Middle frontal gyrus (tissue), 1 donor: Measurements from ENCODE around the gene RPS14.
"Not testable (repeated sequence)": the region's sequence is repeated elsewhere in the genome, so short reads cannot be mapped to it uniquely, and the experiment has no call there.

ENCODE experiments used
- DNase-seq: peaks from one replicate; pipeline ENCODE4 v3.0.0-alpha.2; 2015; ENCODE audit warnings: low spot score; ENCODE audit errors: extremely low spot score

RPS14 gene

DNA sequence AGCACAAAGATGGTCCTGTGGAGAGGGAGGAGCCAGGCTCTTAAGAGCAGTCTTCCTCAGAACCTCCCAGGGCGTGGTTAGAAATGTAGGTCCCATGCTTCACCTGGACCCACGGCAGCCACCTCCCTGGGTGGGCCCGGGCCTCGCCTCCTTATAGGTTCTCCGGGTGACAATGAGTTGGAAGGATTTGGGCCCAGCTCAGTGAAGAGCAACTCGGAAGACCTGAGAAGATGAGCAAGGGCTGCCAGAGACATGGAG lies 32.1 kb upstream of the RPS14 start:
- DNase-seq: no peak

DNA sequence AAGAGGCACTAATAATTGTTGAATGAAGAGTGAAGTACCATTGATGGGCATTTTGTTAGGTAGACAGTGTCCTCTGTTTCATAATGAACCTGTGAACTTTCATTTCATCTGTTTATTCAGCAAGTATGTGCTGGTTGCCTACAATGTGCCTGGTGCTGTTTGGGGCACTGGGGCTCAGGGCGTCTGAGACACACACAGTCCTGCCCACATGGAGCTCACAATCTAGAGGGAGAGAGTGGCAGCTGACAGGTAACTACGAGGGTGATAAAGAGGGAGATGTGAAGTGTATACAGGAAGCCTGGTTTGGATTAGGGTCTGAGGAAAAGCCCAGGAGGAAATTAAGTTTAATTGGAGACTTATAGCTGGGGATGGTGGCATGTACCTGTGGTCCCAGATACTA lies 29.9 kb upstream of the RPS14 start:
- DNase-seq: no peak

DNA sequence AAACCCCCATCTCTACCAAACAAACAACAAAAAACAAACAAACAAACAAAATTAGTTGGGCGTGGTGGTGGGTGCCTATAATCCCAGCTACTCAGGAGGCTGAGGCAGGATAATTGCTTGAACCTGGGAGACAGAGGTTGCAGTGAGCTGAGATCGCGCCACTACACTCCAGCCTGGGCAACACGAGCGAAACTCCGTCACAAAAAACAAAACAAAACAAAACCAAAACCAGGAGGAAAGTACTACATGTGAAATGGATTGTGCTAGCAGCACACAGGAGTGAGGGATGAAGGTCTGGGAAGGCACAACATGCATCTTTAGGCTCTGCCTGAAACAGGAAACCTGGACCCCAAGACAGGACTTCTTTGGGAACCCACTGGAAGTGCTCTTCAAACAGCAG lies 27.0 kb upstream of the RPS14 start:
- DNase-seq: not testable (repeated sequence)

DNA sequence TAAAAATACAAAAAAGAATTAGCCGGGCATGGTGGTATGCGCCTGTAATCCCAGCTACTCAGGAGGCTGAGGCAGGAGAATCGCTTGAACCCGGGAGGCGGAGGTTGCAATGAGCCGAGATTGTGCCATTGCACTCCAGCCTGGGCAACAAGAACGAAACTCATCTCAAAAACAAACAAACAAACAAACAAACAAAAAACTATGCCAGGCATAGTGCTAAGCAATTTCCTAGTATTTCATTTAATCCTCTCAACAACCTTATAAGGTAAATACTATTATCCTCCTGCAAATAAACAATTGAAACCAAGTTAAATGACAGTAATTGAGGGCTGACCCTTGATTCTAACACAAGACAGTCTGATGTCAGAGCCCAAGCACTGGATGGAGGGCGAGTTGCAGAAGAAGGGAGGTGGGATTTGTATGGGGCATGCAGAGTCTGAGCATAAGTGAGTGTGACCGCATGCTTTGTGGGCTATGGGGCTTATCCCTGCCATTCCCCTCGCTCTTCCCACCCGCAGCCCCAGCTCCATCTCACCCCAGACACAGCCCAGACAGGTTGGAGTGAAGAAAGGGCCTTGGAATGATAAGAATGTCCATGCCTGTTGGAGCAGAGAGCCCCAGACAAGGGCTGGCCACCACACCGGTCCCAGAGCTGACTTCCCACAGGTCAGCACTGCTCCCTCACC lies 24.3 kb upstream of the RPS14 start:
- no peak for DNase-seq

DNA sequence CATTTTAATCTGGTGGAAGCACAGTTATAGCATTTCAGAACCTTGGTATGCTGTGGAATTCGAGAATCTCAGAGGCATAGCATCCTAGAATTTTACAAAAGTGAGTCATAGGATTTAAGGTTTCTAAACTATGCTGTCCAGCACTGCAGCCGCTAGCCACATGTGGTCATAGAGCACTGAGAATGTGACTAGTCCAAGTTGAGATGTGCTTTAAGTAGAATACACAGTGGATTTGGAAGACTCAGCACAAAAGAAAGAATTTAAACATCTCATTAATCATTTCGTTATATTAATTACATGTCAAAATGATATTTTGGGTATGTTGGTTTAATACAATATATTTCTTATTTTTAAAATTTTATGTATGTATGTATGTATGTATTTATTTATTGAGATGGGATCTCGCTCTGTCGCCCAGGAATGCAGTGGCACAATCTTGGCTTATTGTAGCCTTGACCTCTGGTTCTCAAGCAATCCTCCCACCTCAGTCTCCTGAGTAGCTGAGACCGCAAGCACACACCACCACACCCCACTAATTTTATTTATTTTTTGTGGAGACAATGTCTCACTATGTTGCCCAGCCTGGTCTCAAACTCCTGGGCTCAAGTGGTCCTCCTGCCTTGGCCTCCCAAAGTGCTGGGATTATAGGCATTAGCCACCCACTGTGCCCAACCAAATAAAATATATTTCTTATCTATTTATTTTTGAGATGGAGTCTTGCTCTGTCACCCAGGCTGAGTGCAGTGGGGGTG lies 20.4 kb upstream of the RPS14 start:
- no peak for DNase-seq

DNA sequence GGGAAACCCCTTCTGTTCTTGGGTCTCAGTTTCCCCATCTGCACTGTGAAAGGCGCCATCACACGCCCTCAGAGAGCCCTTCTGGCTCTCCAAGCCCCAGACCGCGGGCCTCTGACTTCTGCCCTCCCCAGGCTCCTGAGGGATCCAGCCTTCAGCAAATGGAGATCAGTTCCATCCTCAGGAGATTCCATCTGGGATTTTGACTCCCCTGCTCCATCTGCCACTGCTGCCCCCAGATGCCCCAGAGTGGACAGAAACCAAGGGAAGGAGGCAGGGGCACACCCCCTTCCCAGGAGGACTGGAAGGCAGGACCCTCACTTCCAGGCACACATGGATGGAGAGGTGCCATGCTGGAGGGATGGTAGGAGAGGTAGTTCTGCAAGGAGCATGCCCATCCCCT lies 18.7 kb upstream of the RPS14 start:
- no peak for DNase-seq

DNA sequence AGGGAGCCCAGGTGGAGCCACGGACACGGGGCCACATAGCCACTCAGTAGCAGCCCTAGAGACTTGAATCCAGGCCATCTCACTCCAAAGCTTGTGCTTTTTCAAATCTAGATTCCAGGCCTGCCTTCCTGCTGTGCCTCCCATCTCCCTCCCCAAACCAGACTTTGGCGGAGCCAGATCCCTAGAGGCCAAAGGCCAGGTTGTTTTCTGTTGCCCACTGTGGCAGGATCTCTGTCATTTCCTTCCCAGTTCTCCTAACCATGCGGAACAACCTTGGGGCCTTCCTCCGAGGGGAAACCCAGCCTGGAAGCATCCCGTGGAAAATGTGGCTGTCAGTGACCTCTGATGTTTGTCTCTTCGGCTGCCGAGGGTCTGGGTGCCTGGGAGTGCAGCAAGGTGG lies 16.4 kb upstream of the RPS14 start:
- no peak for DNase-seq

DNA sequence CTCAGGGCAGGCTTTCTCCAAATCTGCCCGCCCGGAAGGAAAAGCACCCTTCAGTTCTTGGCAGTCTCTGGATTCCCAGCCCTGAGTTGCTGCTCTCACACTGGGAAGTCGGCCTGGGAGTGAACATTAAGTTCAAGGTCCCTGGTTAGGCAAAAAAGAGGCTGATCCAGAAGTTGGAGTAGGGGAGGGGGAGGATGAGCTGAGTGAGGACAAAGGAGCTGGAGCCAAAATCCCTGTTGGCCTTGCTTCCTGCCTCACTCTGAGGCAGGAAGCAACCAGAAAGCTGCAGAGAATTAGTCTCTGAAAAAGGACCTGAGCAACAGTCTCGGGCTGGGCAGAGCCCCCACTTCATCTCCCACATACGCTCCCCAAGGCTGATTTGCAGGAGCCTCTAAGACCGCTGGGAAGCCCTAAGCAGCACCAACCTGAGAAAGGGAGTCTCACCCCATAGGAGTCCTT lies 15.0 kb upstream of the RPS14 start:
- no peak for DNase-seq

DNA sequence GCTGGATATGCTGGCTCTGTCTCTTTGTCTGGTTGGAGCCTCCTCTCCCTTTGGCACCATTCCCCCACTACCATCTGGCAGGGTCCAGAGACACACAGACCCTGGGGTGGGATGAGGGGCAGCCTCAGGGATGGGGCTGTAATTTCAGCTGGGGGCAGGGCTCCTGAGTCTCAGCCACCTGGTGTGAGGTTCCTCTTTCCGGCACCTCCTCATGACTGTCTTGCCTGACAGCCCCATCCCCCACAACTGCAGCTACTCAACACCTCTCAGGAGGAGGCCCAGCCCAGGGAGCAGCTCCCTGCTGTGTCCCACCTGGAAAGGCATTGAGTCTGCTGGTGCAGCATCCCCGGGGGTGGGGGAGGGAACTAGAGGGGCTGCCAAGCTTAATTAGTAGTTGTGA lies 11.7 kb upstream of the RPS14 start:
- DNase-seq: no peak

DNA sequence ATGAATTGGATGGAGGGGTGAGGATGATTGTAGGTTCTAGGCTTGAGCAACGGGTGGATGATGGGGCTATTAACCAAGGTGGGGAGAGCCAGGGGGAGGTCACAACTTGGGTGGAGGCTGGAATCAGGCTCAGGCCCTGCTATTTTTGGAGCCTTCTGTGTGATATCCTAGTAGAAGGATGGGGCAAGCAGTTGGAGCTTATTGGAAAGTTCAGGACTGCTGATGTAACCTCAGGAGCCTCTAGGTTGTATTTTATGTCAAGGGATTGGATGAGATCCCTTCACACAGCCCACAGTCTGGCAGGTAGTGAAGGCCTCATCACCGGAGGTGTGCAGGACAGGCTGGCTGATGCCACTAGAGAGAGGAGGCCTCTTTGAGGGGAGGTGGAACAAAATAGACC lies 11.2 kb upstream of the RPS14 start:
- no peak for DNase-seq

DNA sequence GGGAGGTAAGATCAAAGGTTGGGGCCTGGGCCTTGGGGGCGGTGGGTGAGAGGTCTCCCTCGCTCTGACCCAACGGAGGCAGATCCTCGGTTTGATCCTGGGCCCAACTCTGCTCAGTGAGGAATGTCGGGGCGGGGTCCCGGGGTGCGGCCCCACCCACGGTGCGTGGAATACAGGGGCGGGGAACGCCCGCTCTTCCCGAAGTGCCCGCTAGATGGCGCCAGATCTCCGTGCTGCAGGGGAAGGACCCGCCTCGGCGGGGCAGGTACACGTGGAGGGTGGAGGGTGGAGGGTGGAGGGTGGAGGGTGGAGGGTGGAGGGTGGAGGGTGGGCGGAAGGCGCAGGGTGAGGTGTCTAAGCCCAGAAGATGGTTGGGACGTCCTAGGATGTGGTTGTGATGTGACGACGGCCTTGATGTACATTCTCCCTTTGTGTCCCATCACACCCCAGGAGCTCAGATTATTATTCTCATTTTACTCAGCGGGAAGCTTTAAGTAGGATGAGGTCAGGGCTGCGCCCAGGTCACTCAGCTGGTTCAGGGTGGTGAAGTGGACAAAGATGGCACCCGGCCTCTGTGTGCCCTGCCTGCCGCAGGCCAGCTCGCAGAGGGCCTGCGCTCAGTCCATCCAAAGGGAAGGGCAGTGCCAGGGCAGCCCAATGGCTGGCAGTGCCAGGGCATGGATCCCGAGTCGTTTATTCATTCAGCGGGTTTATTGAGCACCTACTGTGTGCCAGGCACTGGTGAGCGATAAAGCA lies 9.4 kb upstream of the RPS14 start:
- no peak for DNase-seq

DNA sequence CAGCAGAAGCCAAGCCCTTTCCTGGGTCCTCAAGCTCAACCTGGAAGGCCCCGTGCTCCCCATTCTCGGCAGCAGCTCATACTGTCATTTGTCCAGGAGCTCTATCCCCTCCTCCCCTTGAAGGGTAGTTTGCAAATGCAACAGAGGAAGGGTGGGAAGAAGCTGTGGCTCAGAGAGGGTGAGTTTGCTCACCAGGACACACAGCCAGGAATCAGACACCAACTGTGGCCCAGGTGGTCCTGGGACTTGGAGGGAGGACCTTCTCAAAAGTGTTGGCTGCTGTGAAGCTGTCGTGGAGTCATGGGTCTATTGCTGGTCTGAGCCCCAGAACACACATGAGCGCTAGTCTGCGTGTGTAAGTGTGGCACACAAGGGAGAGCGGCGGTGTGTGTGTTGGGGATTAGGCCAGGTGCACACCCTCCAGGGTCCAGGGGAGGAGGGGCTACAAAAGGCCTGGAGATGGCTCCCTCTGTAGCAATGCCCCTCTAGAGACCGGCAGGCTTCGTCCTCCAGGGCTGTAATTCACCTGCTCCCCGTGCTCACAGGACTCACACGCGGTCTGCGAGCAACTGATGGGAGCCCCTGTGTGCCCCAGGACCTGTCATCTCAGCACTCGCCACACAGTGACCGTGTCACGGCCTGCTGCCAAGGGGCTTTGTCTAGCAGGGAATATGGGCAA lies 8.2 kb upstream of the RPS14 start:
- no peak for DNase-seq

DNA sequence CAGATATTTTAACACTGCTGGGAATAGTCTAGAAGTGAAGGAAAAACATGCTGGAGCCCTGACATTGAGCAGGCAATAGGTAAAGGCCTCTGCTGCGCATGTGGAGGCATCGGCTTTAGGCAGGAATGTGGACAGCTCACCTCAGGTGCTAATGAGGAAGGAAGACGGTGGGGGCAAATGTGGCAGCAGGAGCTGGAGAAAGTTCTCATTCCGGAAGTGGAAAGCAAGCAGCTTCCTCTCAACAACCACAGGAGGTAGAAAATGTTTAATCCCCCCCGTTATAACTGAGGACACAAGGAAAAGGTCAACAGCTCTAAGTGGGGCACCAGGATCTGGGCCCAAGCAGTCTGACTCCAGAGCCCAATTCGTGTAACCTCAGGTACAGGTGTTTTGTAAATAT lies 7.6 kb upstream of the RPS14 start:
- DNase-seq: no peak

DNA sequence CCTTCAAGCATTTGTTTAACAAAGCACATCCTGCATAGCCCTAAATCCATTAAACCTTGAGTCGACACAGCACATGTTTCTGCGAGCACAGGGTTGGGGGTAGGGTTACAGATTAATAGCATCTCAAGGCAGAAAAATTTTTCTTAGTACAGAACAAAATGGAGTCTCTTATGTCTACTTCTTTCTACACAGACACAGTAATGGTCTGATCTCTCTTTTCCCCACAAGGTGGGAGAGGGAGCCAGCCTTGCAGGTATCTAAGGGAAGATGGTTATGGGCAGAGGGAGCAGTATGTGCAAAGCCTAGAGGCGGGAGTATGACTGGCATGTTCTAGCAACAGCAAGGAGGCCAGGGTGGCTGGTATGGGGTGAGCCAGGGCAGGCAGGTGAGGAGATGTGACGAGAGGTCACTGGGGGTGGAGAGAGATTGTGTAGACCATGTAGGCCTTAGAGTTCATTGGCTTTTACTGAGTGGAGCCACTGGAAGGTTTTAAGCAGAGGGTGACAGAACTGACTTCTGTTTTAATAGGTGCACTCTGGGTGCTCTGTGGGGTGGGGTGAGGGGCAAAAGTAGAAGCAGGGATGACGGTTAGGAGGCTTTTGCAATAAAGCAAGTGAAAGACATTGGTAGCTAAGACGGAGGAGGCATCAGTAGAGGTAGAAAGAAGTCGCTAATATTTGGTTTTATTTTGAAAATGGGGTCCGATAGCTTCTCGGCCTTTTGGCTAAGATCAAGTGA lies 5.1 kb upstream of the RPS14 start:
- DNase-seq: no peak

DNA sequence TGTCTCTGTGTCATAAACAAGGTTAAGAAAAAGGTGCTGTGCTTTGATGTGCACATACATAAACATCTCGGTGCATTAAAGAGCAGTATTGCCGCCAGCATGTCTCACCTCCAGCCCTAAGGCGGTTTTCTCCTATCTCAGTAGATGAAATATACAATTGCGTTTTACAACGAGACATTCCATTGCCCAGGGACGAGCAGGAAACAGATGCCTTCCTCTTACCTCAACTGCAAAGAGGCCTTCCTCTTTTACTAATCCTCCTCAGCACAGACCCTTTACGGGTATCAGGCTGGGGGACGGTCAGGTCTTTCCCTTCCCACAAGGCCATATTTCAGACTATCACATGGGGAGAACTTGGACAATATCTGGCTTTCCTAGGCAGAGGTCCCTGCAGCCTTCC lies 4.5 kb upstream of the RPS14 start:
- not testable (repeated sequence) for DNase-seq

DNA sequence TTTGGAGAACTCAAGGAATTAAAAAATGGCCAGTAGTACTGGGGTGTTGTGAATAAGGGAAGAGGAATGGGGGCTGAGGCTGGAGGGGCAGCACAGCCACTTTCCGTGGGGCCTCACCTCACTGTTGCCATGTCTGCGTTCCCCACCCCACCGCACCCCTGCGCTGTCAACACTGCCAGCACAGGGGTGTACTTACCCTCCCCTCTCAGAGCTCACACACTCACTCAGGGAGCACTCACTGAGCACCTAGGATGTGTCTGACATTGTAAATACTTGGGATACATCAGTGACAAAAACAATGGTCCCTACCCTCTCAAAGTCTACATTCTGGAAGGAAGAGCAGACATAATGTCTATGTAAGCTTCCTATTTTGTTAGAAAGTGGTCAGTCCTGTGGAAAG lies 3.4 kb upstream of the RPS14 start:
- DNase-seq: no peak

DNA sequence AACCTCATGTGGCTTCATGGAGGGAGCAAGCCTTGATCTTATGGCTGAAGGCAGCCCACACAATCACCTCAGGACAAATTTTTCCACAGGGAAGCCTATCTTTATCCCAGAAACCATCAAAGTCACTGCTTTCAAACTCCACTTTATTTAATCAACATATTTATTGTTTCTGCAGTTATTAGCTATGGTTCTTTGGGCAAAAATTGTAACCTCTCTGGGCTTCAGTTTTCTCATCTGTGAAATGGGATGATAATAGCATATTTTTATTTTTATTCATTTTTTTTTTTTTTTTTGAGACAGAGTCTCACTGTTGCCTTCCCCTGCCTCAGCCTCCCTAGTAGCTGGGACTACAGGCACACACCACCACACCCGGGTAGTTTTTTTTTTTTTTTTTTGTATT lies 2.1 kb upstream of the RPS14 start:
- no peak for DNase-seq

DNA sequence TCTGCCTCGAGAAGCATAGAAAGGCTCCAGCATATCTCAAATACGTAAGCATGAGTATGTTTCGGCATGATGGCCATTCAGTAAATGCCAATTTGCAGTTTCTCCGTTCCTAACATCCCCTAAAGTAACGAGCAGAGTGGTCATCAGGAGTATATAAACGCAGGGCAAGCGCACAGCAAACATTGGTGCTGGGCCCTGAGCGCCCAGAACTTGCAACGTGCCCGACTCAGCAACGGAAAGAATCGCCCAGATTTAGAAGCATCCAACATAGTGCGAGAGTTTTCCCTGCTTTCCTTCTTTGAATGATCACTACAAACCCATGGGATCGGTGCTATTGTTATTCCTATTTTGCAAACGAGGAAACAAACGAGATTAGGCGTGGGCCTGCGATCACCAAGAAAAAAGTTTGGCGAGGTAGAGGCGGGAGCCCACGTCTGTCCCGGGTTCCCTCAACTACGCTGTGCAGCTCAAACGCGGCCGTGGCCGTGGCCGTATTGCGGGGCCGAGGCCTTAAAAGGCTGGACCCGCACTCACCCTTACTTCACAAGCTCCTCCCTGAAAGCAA lies 505 bp downstream of the RPS14 start:
- DNase-seq: no peak

DNA sequence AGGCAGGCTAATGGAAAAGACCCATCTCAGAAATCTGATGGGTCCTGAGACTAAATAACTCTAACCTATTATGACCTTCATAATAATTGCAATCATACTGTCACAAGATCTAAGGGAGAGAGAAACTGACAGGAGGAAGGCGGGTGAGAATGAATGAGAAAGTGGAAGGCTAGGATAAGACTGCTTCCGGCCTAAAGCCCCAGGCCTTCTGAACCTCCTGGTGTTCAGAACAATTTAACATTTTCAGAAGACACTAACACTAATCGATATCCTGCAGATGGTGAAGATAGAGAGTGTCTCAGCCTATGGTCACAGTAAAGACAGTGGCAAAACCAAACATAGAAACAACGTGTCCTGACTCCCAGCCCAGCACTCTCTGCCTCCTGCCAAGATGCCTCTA lies 1.2 kb downstream of the RPS14 start:
- no peak for DNase-seq

DNA sequence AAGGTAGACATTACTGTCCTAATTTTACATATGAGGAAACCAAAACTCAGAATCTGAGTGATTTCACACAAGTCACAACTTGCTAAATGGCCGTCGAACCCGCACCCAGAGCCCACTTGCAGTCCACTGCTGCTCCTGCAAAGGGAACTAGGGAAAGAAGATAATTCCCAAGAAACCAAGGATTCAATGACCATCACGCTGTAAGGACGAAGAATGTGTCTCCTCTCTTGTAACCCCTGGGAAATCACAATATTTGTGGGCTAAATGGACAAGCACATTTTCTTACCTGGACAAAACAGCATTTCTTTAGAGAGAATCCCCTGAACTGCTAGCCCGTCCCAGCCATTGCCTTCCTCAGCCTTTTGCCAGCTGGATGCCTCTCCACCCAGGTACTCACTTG lies 2.4 kb downstream of the RPS14 start:
- DNase-seq: no peak

DNA sequence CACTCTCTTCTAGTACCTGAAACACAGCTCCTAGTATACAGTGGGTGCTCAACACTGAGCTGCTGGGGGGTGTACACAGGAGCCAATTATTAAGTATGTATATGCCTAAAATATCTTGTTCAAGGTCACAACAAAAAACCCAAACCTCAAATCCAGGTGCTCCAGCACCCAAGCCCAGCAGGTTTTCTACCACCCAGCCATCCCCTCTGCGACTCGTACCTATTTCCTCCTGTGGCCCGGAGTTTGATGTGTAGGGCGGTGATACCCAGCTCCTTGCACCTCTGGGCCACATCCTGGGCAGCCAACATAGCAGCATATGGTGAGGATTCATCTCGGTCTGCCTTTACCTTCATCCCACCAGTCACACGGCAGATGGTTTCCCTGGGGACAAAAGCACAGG lies 3.0 kb downstream of the RPS14 start:
- no peak for DNase-seq
